SU-DHL-6 (cell line): ENCODE measurements around the gene TBX18.

Experiments used
- H2AFZ ChIP-seq: fragments of 200-600 bp; sonication (generic); 2 replicates; pipeline ENCODE4 v1.6.1; 2014; ENCODE audit warnings: low read depth, mild to moderate bottlenecking, moderate library complexity, mixed read lengths, antibody characterized with exemption, low read length; ENCODE audit not compliant: severe bottlenecking
- H3F3A ChIP-seq: fragments of 200-600 bp; shearing (Covaris generic); 2 replicates; pipeline ENCODE4 v1.6.0; 2016; ENCODE audit warnings: antibody characterized with exemption, mild to moderate bottlenecking; ENCODE audit not compliant: insufficient read depth
- H3K27ac ChIP-seq: fragments of 200-600 bp; sonication (generic); 2 replicates; pipeline ENCODE4 v1.5.1; 2016; ENCODE audit warnings: low read depth, mild to moderate bottlenecking, low read length, moderate library complexity, mixed read lengths
- H3K27me3 ChIP-seq: fragments of 200-600 bp; sonication (generic), shearing (Covaris generic); 2 replicates; pipeline ENCODE4 v1.6.0; 2014; ENCODE audit warnings: mild to moderate bottlenecking, low read length
- H3K36me3 ChIP-seq: fragments of 200-600 bp; sonication (generic); 2 replicates; pipeline ENCODE4 v1.6.1; 2014; ENCODE audit warnings: mild to moderate bottlenecking, low read length, mixed read lengths
- H3K4me2 ChIP-seq: fragments of 300-600, 200-600 bp; shearing (Covaris generic), sonication (generic); 2 replicates; pipeline ENCODE4 v1.6.0; 2014; ENCODE audit warnings: low read length, low read depth, mild to moderate bottlenecking; ENCODE audit not compliant: poor library complexity, severe bottlenecking
- H3K4me3 ChIP-seq: fragments of 200-600 bp; sonication (generic); 2 replicates; pipeline ENCODE4 v1.5.1; 2014; ENCODE audit warnings: antibody characterized with exemption, low read length, mild to moderate bottlenecking, mixed read lengths; ENCODE audit not compliant: insufficient read depth, poor library complexity, severe bottlenecking
- H3K79me2 ChIP-seq: fragments of 200-600 bp; sonication (generic); 2 replicates; pipeline ENCODE4 v1.6.1; 2014; ENCODE audit warnings: mild to moderate bottlenecking, low read length, moderate library complexity; ENCODE audit not compliant: insufficient read depth
- H3K9ac ChIP-seq: fragments of 200-600 bp; sonication (generic); 2 replicates; pipeline ENCODE4 v1.7.0; 2014; ENCODE audit warnings: mild to moderate bottlenecking, low read length
- H3K9me2 ChIP-seq: fragments of 200-600 bp; sonication (generic); replicated peaks from 2 replicates; pipeline ENCODE4 v1.6.1; 2014; ENCODE audit warnings: low read length; ENCODE audit not compliant: insufficient read depth
- H3K9me3 ChIP-seq: fragments of 200-600 bp; sonication (generic); 2 replicates; pipeline ENCODE4 v1.6.1; 2014; ENCODE audit warnings: low read length, mixed read lengths; ENCODE audit not compliant: insufficient read depth
- H4K20me1 ChIP-seq: fragments of 200-600 bp; sonication (generic); 2 replicates; pipeline ENCODE4 v1.6.1; 2014; ENCODE audit warnings: low read depth, mild to moderate bottlenecking, antibody characterized with exemption, low read length, moderate library complexity, mixed read lengths
- CTCF ChIP-seq: fragments of 200-600 bp; sonication (generic); IDR thresholded peaks from one replicate; pipeline ENCODE4 v1.5.1; 2017; ENCODE audit warnings: antibody characterized with exemption, mild to moderate bottlenecking, low read length, moderate library complexity; ENCODE audit not compliant: insufficient read depth, poor library complexity, severe bottlenecking
- EZH2phosphoT487 ChIP-seq: fragments of 200-600 bp; sonication (generic), shearing (Covaris generic); conservative IDR thresholded peaks from 2 replicates; pipeline ENCODE4 v1.6.1; 2018; ENCODE audit warnings: mild to moderate bottlenecking, antibody characterized with exemption, low read length, moderate library complexity, mixed read lengths

Gene TBX18

GRCh38 chr6:84773431-84774156, 9.2 kb upstream of the TBX18 start:
- Histone ChIP-seq H3K4me3 (no peak overlapping the region), H3K9me3 (no peaks in the 10 kb centered on the region), H3K36me3 (no peaks in the 10 kb centered on the region), H4K20me1 (no peaks in the 10 kb centered on the region), H3K27me3 (no peaks in the 10 kb centered on the region), H3K4me2 (no peak overlapping the region), H3K9ac (no peak overlapping the region), H3K27ac (no peak overlapping the region), H2AFZ (no peak overlapping the region), H3K79me2 (no peaks in the 10 kb centered on the region), H3K9me2 (no peaks in the 10 kb centered on the region), H3F3A (no peaks in the 10 kb centered on the region)
- TF ChIP-seq CTCF (no peak), EZH2phosphoT487 (no peak)

GRCh38 chr6:84773133-84773430, 8.7 kb upstream of the TBX18 start:
- Histone ChIP-seq H3F3A (no peaks in the 10 kb centered on the region), H3K9me3 (no peaks in the 10 kb centered on the region), H3K9ac (no peak overlapping the region), H3K79me2 (no peaks in the 10 kb centered on the region), H3K27me3 (no peaks in the 10 kb centered on the region), H3K9me2 (no peaks in the 10 kb centered on the region), H2AFZ (no peak overlapping the region), H3K36me3 (no peaks in the 10 kb centered on the region), H3K27ac (no peak overlapping the region), H3K4me3 (no peak overlapping the region), H4K20me1 (no peaks in the 10 kb centered on the region), H3K4me2 (no peak overlapping the region)
- TF ChIP-seq CTCF (no peak), EZH2phosphoT487 (no peak)

GRCh38 chr6:84772428-84773132, 8.2 kb upstream of the TBX18 start:
- Histone ChIP-seq H2AFZ (no peak overlapping the region), H3K27me3 (no peaks in the 10 kb centered on the region), H3K27ac (no peak overlapping the region), H3K4me3 (no peak overlapping the region), H4K20me1 (no peaks in the 10 kb centered on the region), H3F3A (no peaks in the 10 kb centered on the region), H3K36me3 (no peaks in the 10 kb centered on the region), H3K79me2 (no peaks in the 10 kb centered on the region), H3K9ac (no peak overlapping the region), H3K4me2 (no peak overlapping the region), H3K9me2 (no peaks in the 10 kb centered on the region), H3K9me3 (no peaks in the 10 kb centered on the region)
- TF ChIP-seq CTCF (no peak), EZH2phosphoT487 (no peak)
